Ovary (tissue), 9 donors: ENCODE measurements around the gene IDI2. TPM values are rescaled to one million over a fixed set of nuclear protein-coding genes. Genes with fewer than 3 reads are reported as not detected.

Experiments
- DNase-seq, 5 donors: peaks; one replicate each; pipeline ENCODE4 v3.0.0-alpha.2; 2019 to 2020
- H3K27ac ChIP-seq, 2 donors: fragments of 200-600 bp; one replicate each; pipeline versions ENCODE4 v1.5.1 to v1.8.0; 2019 to 2022
- H3K27me3 ChIP-seq: fragments of 200-600 bp; one replicate; pipeline ENCODE4 v1.8.0; 2022
- H3K36me3 ChIP-seq: fragments of 200-600 bp; sonication (generic); one replicate; pipeline ENCODE4 v1.5.1; 2019
- H3K4me1 ChIP-seq: one replicate; pipeline ENCODE4 v1.8.1; 2013; ENCODE audit warnings: mild to moderate bottlenecking, moderate library complexity; ENCODE audit not compliant: insufficient read depth
- H3K4me3 ChIP-seq: fragments of 200-600 bp; sonication (generic); one replicate; pipeline ENCODE4 v1.5.1; 2017
- H3K9me3 ChIP-seq, 2 donors: fragments of 200-600 bp in 1 of 2; sonication (generic) in 1 of 2; one replicate each; pipeline versions ENCODE4 v1.5.1 to v1.8.1; 2013 to 2019; ENCODE audit warnings: mild to moderate bottlenecking in 1 of 2, moderate library complexity in 1 of 2
- EP300 ChIP-seq: sonication (generic); formaldehyde crosslinking; IDR thresholded peaks from one replicate; pipeline ENCODE4 v1.6.1; 2017; ENCODE audit warnings: antibody characterized with exemption
- POLR2A ChIP-seq: fragments of 450-650 bp; IDR thresholded peaks from one replicate; pipeline ENCODE4 v1.6.1; 2017; ENCODE audit warnings: antibody characterized with exemption, mild to moderate bottlenecking, moderate library complexity
- WGBS, 3 donors: extraction: QIAGEN DNeasy Blood & Tissue Kit in 1 of 3; methylation state at CpG; one replicate each; pipeline versions ENCODE4 v1.1.5 to v1.1.7; 2013 to 2017; 5-methylcytosine and 5-hydroxymethylcytosine counted together
- intact Hi-C, 4 donors: fragments of 100-400 bp; cut with DNase I; formaldehyde crosslinking; loops; one replicate each; pipeline versions ENCODE4 v1.11.0 to v1.15.1; 2022 to 2023
- polyA plus RNA-seq, 2 donors: library from polyadenylated mRNA; stranded (reverse); fragments of 200-250 nt in 1 of 2; fragments of 350-450 nt in 1 of 2; fragmentation: Illumina TruSeq in 1 of 2; extraction: RNeasy Lipid Tissue Mini Kit (QIAGEN cat#74804) in 1 of 2; gene quantifications; one replicate each; pipeline ENCODE4 v1.2.3, GENCODE V29; 2013 to 2014
- total RNA-seq, 7 donors: library from RNA; depleted of rRNA in 2 of 7; stranded (reverse); fragments of >200 nt in 2 of 7; fragmentation: NEBNext Ultra II Directional in 3 of 7; extraction: Animal tissue kit (Norgen Biotek cat#: 25700) in 3 of 7; gene quantifications; one replicate each; pipeline versions ENCODE4 v1.1.0 to v1.2.4, GENCODE V29; 2016 to 2023
- TF ChIP-seq, protein P1 (sequence below), 3 donors: fragments of 450-650 bp in 2 of 3; fragments of 200-600 bp in 1 of 3; IDR thresholded peaks; one replicate each; pipeline versions ENCODE4 v1.5.1 to v1.8.0; 2016 to 2022; ENCODE audit warnings: antibody characterized with exemption in 3 of 3, mild to moderate bottlenecking in 1 of 3
- donor health status: DM: no; HTN: no; CAD: no; lungs with moderate emphysema.
- donor health status: DM: no; HTN: no; CAD: no.
- donor health status: Bipolar disorder and iron deficiency.
- donor health status: DM: yes; HTN: yes; CAD: no.
- donor health status: DM: no; HTN: no; CAD: no.
- donor health status: DM: yes; HTN: yes; CAD: no.

Gene IDI2
- total and polyA plus RNA-seq, 9 donors, result not detected

DNA sequence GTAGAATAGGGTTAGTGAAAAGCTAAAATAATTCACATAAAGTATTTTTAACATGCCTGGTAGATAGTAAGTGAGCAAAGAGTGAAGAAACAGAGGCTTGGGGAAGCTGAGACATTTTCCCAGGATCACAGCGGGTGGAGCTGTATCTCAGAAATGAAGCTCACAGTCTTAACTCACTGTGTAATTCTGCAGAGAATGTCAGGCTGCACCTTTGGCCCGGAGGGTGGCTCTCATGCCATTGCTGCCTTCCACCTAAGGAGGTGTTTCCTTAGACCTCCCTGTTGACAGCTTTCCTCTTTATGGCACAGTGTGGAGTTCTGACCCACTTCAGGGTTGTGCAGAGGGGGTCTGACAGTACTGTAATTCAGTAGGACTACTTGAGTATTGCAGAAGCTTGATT, 40.3 kb downstream of the IDI2 start:
- Histone ChIP-seq H3K4me3 (no peak overlapping the region), H3K27me3 (no peaks in the 10 kb centered on the region), H3K4me1 (peaks cover 12% of the 10 kb centered on the region), H3K36me3 (no peaks in the 10 kb centered on the region), H3K27ac (no peak overlapping the region), H3K9me3 (no peaks in the 10 kb centered on the region)
- no peak for DNase-seq
- intact Hi-C loops, result loop anchor here in 1 of 4 donors (5.0 kb wide), 2 partner anchors 53 to 62 kb away; partner anchors contain the start of genes IDI1 and LARP4B
- TF ChIP-seq, protein P1, sequence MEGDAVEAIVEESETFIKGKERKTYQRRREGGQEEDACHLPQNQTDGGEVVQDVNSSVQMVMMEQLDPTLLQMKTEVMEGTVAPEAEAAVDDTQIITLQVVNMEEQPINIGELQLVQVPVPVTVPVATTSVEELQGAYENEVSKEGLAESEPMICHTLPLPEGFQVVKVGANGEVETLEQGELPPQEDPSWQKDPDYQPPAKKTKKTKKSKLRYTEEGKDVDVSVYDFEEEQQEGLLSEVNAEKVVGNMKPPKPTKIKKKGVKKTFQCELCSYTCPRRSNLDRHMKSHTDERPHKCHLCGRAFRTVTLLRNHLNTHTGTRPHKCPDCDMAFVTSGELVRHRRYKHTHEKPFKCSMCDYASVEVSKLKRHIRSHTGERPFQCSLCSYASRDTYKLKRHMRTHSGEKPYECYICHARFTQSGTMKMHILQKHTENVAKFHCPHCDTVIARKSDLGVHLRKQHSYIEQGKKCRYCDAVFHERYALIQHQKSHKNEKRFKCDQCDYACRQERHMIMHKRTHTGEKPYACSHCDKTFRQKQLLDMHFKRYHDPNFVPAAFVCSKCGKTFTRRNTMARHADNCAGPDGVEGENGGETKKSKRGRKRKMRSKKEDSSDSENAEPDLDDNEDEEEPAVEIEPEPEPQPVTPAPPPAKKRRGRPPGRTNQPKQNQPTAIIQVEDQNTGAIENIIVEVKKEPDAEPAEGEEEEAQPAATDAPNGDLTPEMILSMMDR (IDR thresholded peaks at IDR 0.05), result no peak
- TF ChIP-seq POLR2A, result no peak
- no peak for TF ChIP-seq EP300
- WGBS, 3 donors, result 93 to 98% (median 93%) methylated on average over 2 of the region's 2 CpGs

DNA sequence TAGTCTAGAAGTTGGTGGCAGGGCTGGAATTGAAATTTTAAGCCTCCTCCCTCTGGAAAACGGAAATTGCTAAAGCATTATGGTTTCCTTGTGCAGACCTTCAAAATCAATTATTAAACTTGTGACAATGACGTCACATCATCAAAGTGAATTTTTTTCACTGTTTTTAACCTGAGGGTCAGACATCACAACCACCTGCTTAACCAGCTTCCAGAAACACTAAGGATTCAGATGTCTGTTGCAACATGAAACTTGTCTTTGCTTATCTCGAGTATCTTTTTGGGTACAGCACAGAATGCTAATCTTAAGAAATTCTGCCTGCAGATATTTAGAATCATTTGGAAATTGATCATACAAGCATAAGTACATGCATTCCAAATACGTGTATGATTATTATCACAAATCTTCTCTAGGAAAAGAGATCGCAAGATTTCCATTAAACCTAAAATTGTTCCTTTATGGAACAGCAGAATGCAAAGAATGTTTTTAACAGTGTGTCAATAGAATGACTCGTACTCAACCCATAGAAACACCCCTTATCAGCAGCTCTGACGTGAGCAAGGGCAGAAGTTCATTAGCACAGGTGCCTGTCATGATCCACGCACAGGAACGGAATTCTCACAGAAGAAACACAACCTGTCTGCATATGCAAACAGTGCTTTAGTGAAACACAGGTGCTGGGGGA, 41.5 kb downstream of the IDI2 start:
- H3K27ac ChIP-seq, result no peak overlapping the region
- no peaks in the 10 kb centered on the region for H3K9me3 ChIP-seq
- WGBS, 3 donors, result 88 to 92% (median 91%) methylated on average over 9 of the region's 9 CpGs
- no peaks in the 10 kb centered on the region for H3K27me3 ChIP-seq
- no peak for TF ChIP-seq POLR2A
- TF ChIP-seq EP300, result no peak
- TF ChIP-seq, protein P1 (IDR thresholded peaks at IDR 0.05), result no peak
- intact Hi-C loops, result no loop called here
- no peaks in the 10 kb centered on the region for H3K36me3 ChIP-seq
- no peak for DNase-seq
- peaks cover 5% of the 10 kb centered on the region for H3K4me1 ChIP-seq
- H3K4me3 ChIP-seq, result no peak overlapping the region

DNA sequence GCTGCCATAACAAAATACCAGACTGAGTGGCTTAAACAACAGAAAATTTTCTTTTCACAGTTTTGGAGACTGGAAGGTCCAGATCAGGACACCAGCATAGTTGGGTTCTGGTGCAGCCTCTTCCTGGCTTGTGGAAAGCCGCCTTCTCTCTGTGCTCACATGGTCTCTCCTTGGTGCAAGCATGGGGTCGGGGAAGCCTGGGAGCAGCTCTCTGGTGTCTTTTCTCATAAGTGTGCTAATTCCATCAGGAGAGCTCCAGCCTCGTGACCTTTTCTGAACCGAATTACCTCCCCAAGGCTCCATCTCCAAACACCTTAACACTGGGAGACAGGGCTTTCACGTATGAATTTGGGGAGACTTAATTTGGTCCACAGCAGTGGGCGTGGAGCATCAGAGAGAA, 42.3 kb downstream of the IDI2 start:
- Histone ChIP-seq H3K4me3 (no peak overlapping the region), H3K27me3 (no peaks in the 10 kb centered on the region), H3K4me1 (peaks cover 4% of the 10 kb centered on the region), H3K27ac (no peak overlapping the region), H3K36me3 (no peaks in the 10 kb centered on the region), H3K9me3 (no peaks in the 10 kb centered on the region)
- no peak for DNase-seq
- intact Hi-C loops, result no loop called here
- TF ChIP-seq, protein P1 (IDR thresholded peaks at IDR 0.05), result no peak
- TF ChIP-seq POLR2A, result no peak
- TF ChIP-seq EP300, result no peak
- WGBS, 3 donors, result 95 to 97% (median 97%) methylated on average over 6 of the region's 6 CpGs

DNA sequence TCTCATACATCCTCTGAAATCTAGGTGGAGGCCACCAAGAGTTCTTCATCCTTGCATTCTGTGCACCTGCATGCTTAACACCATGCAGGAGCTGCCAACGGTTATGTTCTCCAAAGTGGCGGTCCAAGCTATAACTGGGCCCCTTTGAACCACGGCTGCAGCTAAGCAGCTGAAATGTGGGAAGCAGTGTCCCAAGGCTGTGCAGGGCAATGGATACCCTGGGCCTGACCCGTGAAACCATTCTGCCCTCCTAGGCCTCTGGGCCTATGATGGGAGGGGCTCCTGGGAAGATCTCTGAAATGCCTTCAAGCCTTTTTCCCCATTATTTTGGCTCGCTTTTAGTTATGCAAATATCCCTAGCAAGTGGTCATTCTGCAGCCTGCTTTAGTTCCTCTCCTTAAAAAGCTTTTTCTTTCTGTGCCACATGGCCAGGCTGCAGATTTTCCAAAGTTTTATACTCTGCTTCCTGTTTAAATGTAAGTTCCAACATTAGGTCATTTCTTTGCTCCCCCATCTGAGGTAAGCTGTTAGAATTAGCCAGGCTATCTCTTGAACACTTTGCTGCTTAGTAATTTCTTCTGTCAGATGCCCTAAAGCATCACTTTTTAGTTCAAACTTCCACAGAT, 45.1 kb downstream of the IDI2 start:
- TF ChIP-seq, protein P1 (IDR thresholded peaks at IDR 0.05), result no peak
- no peak for TF ChIP-seq POLR2A
- no peak for TF ChIP-seq EP300
- WGBS, 3 donors, result 95 to 98% (median 95%) methylated on average over 5 of the region's 5 CpGs
- intact Hi-C loops, result no loop called here

More for the DNA sequence above, 45.1 kb downstream of the IDI2 start:
- Histone ChIP-seq H3K9me3 (no peaks in the 10 kb centered on the region), H3K4me1 (no peaks in the 10 kb centered on the region), H3K27me3 (no peaks in the 10 kb centered on the region), H3K36me3 (no peaks in the 10 kb centered on the region), H3K27ac (no peak overlapping the region), H3K4me3 (no peak overlapping the region)
- DNase-seq, result no peak
